HCT116 (cell line): Measurements from ENCODE around the gene FRAS1. TPM values are rescaled to one million over a fixed set of nuclear protein-coding genes. Genes with fewer than 3 reads are reported as not detected.

ENCODE experiments used
- ATAC-seq: fragments of 200-7000 bp; cut with Tn5 transposase; 2 replicates; pipeline ENCODE4 v1.9.1; 2020; ENCODE audit warnings: mild to moderate bottlenecking, moderate library complexity
- BruUV-seq: library from RNA; stranded (reverse); fragments of 400-500 nt; replicated peaks from 2 replicates; lab custom pipeline; 2021; lab: Mats Ljungman, UMichigan
- CTCF ChIA-PET: fragments of 300-600 bp; sonication (Branson Sonifier 250); formaldehyde crosslinking; loops from one replicate; lab custom pipeline; 2021; ENCODE audit warnings: antibody characterized with exemption; lab: Charles Lee
- POLR2A ChIA-PET: fragments of 300-600, 350-600 bp; sonication (Branson Sonifier 250); formaldehyde crosslinking; loops from one replicate; lab custom pipeline; 2021; ENCODE audit warnings: antibody characterized with exemption; lab: Charles Lee
- RAD21 ChIA-PET, 2 experiments: fragments of 300-600 bp; sonication (Branson Sonifier 250); formaldehyde crosslinking; loops; one replicate each; lab custom pipeline; 2023; ENCODE audit warnings: low total read pairs in 2 of 2; ENCODE audit not compliant: uncharacterized antibody in 2 of 2, unreplicated experiment in 2 of 2, low non-redundant PET in 1 of 2; lab: Charles Lee
- DNase-seq: peaks from one replicate; pipeline ENCODE4 v3.0.0-alpha.2; 2010; ENCODE audit warnings: low read depth, low spot score
- H2AFZ ChIP-seq: fragments of 200-600 bp; shearing (Covaris generic), sonication (generic); 2 replicates; pipeline ENCODE4 v1.6.1; 2017; ENCODE audit warnings: low read depth, mixed run types, mixed read lengths, antibody characterized with exemption, low read length; ENCODE audit not compliant: poor library complexity, severe bottlenecking
- H3K27ac ChIP-seq: 2 replicates; pipeline ENCODE4 v1.5.1; 2012; ENCODE audit warnings: low read depth, low read length
- H3K27me3 ChIP-seq: fragments of 200-600 bp; sonication (generic); 2 replicates; pipeline ENCODE4 v1.6.1; 2016; ENCODE audit warnings: mixed run types, low read length, mixed read lengths; ENCODE audit not compliant: insufficient read depth
- H3K36me3 ChIP-seq, 2 experiments: fragments of 200-500 bp in 1 of 2; fragments of 200-600 bp in 1 of 2; sonication (Bioruptor generic) in 1 of 2; sonication (generic) in 1 of 2; 2 replicates each; pipeline versions ENCODE4 v1.5.1 to v1.6.1; 2014 to 2016; ENCODE audit warnings: low read length in 2 of 2, inconsistent platforms in 1 of 2, mixed read lengths in 1 of 2, mixed run types in 1 of 2; ENCODE audit not compliant: insufficient read depth in 2 of 2, control insufficient read depth in 1 of 2
- H3K4me1 ChIP-seq, 2 experiments: fragments of 200-600 bp in 1 of 2; sonication (generic) in 1 of 2; 2 replicates each; pipeline versions ENCODE4 v1.5.1 to v1.6.1; 2012 to 2017; ENCODE audit warnings: low read length in 2 of 2, inconsistent platforms in 1 of 2, mild to moderate bottlenecking in 1 of 2, mixed read lengths in 1 of 2, mixed run types in 1 of 2, moderate library complexity in 1 of 2; ENCODE audit not compliant: insufficient read depth in 2 of 2, control insufficient read depth in 1 of 2
- H3K4me2 ChIP-seq: fragments of 200-600 bp; sonication (generic); 2 replicates; pipeline ENCODE4 v1.6.1; 2017; ENCODE audit warnings: mixed run types, low read length, mixed read lengths
- H3K4me3 ChIP-seq, 2 experiments: fragments of 200-600 bp in 1 of 2; sonication (generic) in 1 of 2; replicated peaks in 1 of 2; 2 replicates each; pipeline ENCODE4 v1.5.1; 2011 to 2016; ENCODE audit warnings: low read length in 2 of 2, control low read depth in 1 of 2, low read depth in 1 of 2, mild to moderate bottlenecking in 1 of 2, mixed read lengths in 1 of 2, mixed run types in 1 of 2
- H3K79me2 ChIP-seq: fragments of 200-600 bp; sonication (generic); 2 replicates; pipeline ENCODE4 v1.6.1; 2017; ENCODE audit warnings: mild to moderate bottlenecking, mixed run types, low read length, moderate library complexity, mixed read lengths; ENCODE audit not compliant: insufficient read depth
- H3K9ac ChIP-seq: fragments of 200-600 bp; sonication (generic); 2 replicates; pipeline ENCODE4 v1.6.1; 2016; ENCODE audit warnings: low read length, mixed read lengths
- H3K9me2 ChIP-seq: fragments of 200-600 bp; sonication (generic), shearing (Covaris generic); 2 replicates; pipeline ENCODE4 v1.6.1; 2017; ENCODE audit warnings: mixed run types, mild to moderate bottlenecking, moderate library complexity; ENCODE audit not compliant: insufficient read depth
- H3K9me3 ChIP-seq, 2 experiments: fragments of 200-500 bp in 1 of 2; fragments of 200-600 bp in 1 of 2; sonication (Bioruptor generic) in 1 of 2; sonication (generic) in 1 of 2; 2 replicates each; pipeline ENCODE4 v1.6.1; 2014 to 2017; ENCODE audit warnings: low read length in 2 of 2, mixed read lengths in 2 of 2, inconsistent platforms in 1 of 2, low read depth in 1 of 2, mild to moderate bottlenecking in 1 of 2, mixed run types in 1 of 2, moderate library complexity in 1 of 2; ENCODE audit not compliant: control insufficient read depth in 1 of 2, insufficient read depth in 1 of 2
- H4K20me1 ChIP-seq: fragments of 200-600 bp; sonication (generic), shearing (Covaris generic); 2 replicates; pipeline ENCODE4 v1.6.1; 2017; ENCODE audit warnings: mixed run types, mild to moderate bottlenecking, moderate library complexity; ENCODE audit not compliant: insufficient read depth
- CBX3 ChIP-seq: IDR thresholded peaks from 2 replicates; pipeline ENCODE4 v1.6.1; 2012; ENCODE audit warnings: low read depth
- EGR1 ChIP-seq: IDR thresholded peaks from 2 replicates; pipeline ENCODE4 v1.6.1; 2012; ENCODE audit warnings: low read depth
- ELF1 ChIP-seq: IDR thresholded peaks from 2 replicates; pipeline ENCODE4 v1.6.1; 2012; ENCODE audit warnings: low read depth, borderline replicate concordance
- EZH2 ChIP-seq: fragments of 200-600 bp; sonication (generic); IDR thresholded peaks from 2 replicates; pipeline ENCODE4 v1.6.1; 2017; ENCODE audit warnings: antibody characterized with exemption, mixed run types
- EZH2phosphoT487 ChIP-seq: fragments of 200-600 bp; IDR thresholded peaks from 2 replicates; pipeline ENCODE4 v1.6.1; 2018; ENCODE audit warnings: antibody characterized with exemption, borderline replicate concordance
- JUND ChIP-seq: IDR thresholded peaks from 2 replicates; pipeline ENCODE4 v1.6.1; 2012
- POLR2AphosphoS5 ChIP-seq: IDR thresholded peaks from 2 replicates; pipeline ENCODE4 v1.6.1; 2011; ENCODE audit warnings: mild to moderate bottlenecking, low read depth, low read length, moderate library complexity
- RAD21 ChIP-seq: IDR thresholded peaks from 2 replicates; pipeline ENCODE4 v1.6.1; 2012; ENCODE audit warnings: low read depth, mild to moderate bottlenecking
- SIN3A ChIP-seq: IDR thresholded peaks from 2 replicates; pipeline ENCODE4 v1.6.1; 2012; ENCODE audit warnings: low read depth
- TCF7L2 ChIP-seq: IDR thresholded peaks from 2 replicates; pipeline ENCODE4 v1.7.0; 2011; ENCODE audit warnings: borderline replicate concordance, inconsistent platforms; ENCODE audit not compliant: insufficient read depth, insufficient read length; ENCODE audit errors: extremely low read depth
- ZFX ChIP-seq: fragments of 450-650 bp; IDR thresholded peaks from 2 replicates; pipeline ENCODE4 v1.6.1; 2017
- ZNF274 ChIP-seq: fragments of 200-500 bp; sonication (Bioruptor generic); IDR thresholded peaks from 2 replicates; pipeline ENCODE4 v1.6.1; 2014; ENCODE audit warnings: mild to moderate bottlenecking, low read depth, low read length, inconsistent platforms
- intact Hi-C: fragments of 100-400 bp; cut with micrococcal nuclease; formaldehyde crosslinking; loops from 2 replicates; pipeline ENCODE4 v1.10.0; 2022
- total RNA-seq: library from RNA; stranded (reverse); gene quantifications from one replicate; pipeline ENCODE4 v1.2.1, GENCODE V29; 2021; ENCODE audit not compliant: unreplicated experiment
- TF ChIP-seq, protein P1 (sequence below): IDR thresholded peaks from 2 replicates; pipeline ENCODE4 v1.6.1; 2012
- TF ChIP-seq, protein P2 (sequence below): IDR thresholded peaks from 2 replicates; pipeline ENCODE4 v1.6.1; 2012

FRAS1 gene
- total RNA-seq, 1 experiment from 2014 or later: 33.5 TPM

DNA sequence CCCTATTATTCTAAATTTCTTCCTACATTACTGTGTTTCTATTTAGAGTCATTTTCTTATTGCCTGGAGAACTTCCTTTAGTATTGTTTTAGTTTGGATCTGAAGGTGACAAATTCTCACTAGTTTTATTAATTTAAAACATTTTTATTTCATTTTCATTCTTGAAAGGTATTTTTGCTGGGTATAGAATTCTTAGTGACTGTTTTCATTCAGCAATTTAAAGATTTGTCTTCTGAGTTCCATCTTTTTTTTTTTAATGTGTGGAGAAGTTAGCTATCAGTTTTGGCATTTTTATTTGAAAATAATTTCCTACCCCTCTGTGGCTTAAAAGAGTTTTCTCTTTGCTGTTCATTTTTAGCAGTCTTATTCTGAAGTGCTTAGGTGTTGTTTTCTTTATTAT, 169.2 kb downstream of the FRAS1 start:
- Histone ChIP-seq H3K4me2 (no peak overlapping the region), H3K4me3 (no peak overlapping the region), H3K9ac (no peak overlapping the region), H3K9me2 (no peaks in the 10 kb centered on the region), H3K4me1 (no peaks in the 10 kb centered on the region), H3K27ac (no peak overlapping the region), H3K79me2 (no peaks in the 10 kb centered on the region), H3K9me3 (0 out of 4 replicates have a peak, but pooled peaks cover 0 to 7% of the 10 kb centered on the region in 2 experiments), H4K20me1 (no peaks in the 10 kb centered on the region), H3K27me3 (no peaks in the 10 kb centered on the region), H3K36me3 (no peaks in the 10 kb centered on the region), H2AFZ (no peak overlapping the region)
- RAD21 ChIA-PET: no interaction called here
- TF ChIP-seq POLR2AphosphoS5 (no peak), EZH2 (no peak), CBX3 (no peak), SIN3A (no peak), JUND (no peak), EZH2phosphoT487 (no peak), ZNF274 (no peak), ELF1 (no peak), TCF7L2 (no peak), EGR1 (no peak), RAD21 (no peak), ZFX (no peak)
- TF ChIP-seq, protein P1, sequence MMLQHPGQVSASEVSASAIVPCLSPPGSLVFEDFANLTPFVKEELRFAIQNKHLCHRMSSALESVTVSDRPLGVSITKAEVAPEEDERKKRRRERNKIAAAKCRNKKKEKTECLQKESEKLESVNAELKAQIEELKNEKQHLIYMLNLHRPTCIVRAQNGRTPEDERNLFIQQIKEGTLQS: no peak
- TF ChIP-seq, protein P2, sequence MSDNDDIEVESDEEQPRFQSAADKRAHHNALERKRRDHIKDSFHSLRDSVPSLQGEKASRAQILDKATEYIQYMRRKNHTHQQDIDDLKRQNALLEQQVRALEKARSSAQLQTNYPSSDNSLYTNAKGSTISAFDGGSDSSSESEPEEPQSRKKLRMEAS: no peak
- CTCF ChIA-PET: no interaction called here
- DNase-seq (no peak), ATAC-seq (no peak)
- BruUV-seq: no TSS peak
- intact Hi-C loops: no loop called here
- POLR2A ChIA-PET: no interaction called here
